CD14-positive monocyte (primary cell): ENCODE data around the gene CORT. TPM values are rescaled to one million over a fixed set of nuclear protein-coding genes. Genes with fewer than 3 reads are reported as not detected.
A peak's percentile ranks its signal among the peaks of the same experiment; 100 is the strongest.

Source experiments
- DNase-seq, 3 donors: peaks; one replicate each; pipeline ENCODE4 v3.0.0-alpha.2; 2011 to 2022
- H2AFZ ChIP-seq: 2 replicates; pipeline ENCODE4 v1.6.0; 2012; ENCODE audit warnings: mild to moderate bottlenecking, low read depth, low read length, inconsistent platforms; ENCODE audit not compliant: insufficient read depth, poor library complexity, severe bottlenecking
- H3K27ac ChIP-seq, 2 donors: 1 replicate in 1 of 2; 2 replicates in 1 of 2; pipeline ENCODE4 v1.5.1; 2012 to 2013; ENCODE audit warnings: low read length in 2 of 2, control low read depth in 1 of 2, inconsistent platforms in 1 of 2, low read depth in 1 of 2, mild to moderate bottlenecking in 1 of 2
- H3K27me3 ChIP-seq, 2 donors: one replicate each; pipeline versions ENCODE4 v1.6.0 to v1.6.1; 2011 to 2013; ENCODE audit warnings: low read length in 2 of 2; ENCODE audit not compliant: control insufficient read depth in 2 of 2, insufficient read depth in 2 of 2
- H3K36me3 ChIP-seq, 2 donors: replicated peaks in 1 of 2; 1 replicate in 1 of 2; 2 replicates in 1 of 2; pipeline versions ENCODE4 v1.5.1 to v1.6.1; 2012 to 2013; ENCODE audit warnings: low read length in 2 of 2, control low read depth in 1 of 2, inconsistent platforms in 1 of 2, mild to moderate bottlenecking in 1 of 2; ENCODE audit not compliant: insufficient read depth in 2 of 2, control insufficient read depth in 1 of 2
- H3K4me1 ChIP-seq, 2 donors: 1 replicate in 1 of 2; 2 replicates in 1 of 2; pipeline versions ENCODE4 v1.5.1 to v1.6.1; 2012 to 2013; ENCODE audit warnings: low read length in 2 of 2, control low read depth in 1 of 2, inconsistent platforms in 1 of 2, mild to moderate bottlenecking in 1 of 2, moderate library complexity in 1 of 2; ENCODE audit not compliant: insufficient read depth in 2 of 2, control insufficient read depth in 1 of 2
- H3K4me2 ChIP-seq: replicated peaks from 2 replicates; pipeline ENCODE3; 2012; ENCODE audit warnings: low read length, moderate library complexity, mild to moderate bottlenecking; ENCODE audit not compliant: poor library complexity, severe bottlenecking; ENCODE audit errors: extremely low read depth
- H3K4me3 ChIP-seq, 3 experiments: fragments of 200-600 bp in 1 of 3; sonication (generic) in 1 of 3; replicated peaks in 1 of 3; 1 replicate in 2 of 3; 2 replicates in 1 of 3; pipeline ENCODE4 v1.5.1; 2011 to 2013; ENCODE audit warnings: low read length in 3 of 3, mild to moderate bottlenecking in 3 of 3, control low read depth in 2 of 3, low read depth in 2 of 3, inconsistent platforms in 1 of 3, moderate library complexity in 1 of 3
- H3K79me2 ChIP-seq: 2 replicates; pipeline ENCODE4 v1.6.0; 2012; ENCODE audit warnings: mild to moderate bottlenecking, control low read depth, inconsistent platforms, low read length, moderate library complexity; ENCODE audit not compliant: insufficient read depth
- H3K9ac ChIP-seq: 2 replicates; pipeline ENCODE4 v1.6.0; 2017; ENCODE audit warnings: low read length, mild to moderate bottlenecking; ENCODE audit not compliant: insufficient read depth, poor library complexity, severe bottlenecking
- H3K9me3 ChIP-seq, 2 donors: replicated peaks in 1 of 2; 1 replicate in 1 of 2; 2 replicates in 1 of 2; pipeline versions ENCODE4 v1.5.1 to v1.6.1; 2012 to 2013; ENCODE audit warnings: low read length in 2 of 2, control low read depth in 1 of 2; ENCODE audit not compliant: control insufficient read depth in 1 of 2, insufficient read depth in 1 of 2
- H4K20me1 ChIP-seq: 2 replicates; pipeline ENCODE4 v1.6.0; 2012; ENCODE audit warnings: mild to moderate bottlenecking, low read length, control low read depth, moderate library complexity; ENCODE audit not compliant: insufficient read depth
- H3K27ac Mint-ChIP-seq, 7 donors: one replicate each; pipeline ENCODE4 v1.8.0; 2020; ENCODE audit warnings: mild to moderate bottlenecking in 7 of 7, mixed read lengths in 7 of 7, moderate library complexity in 6 of 7, inconsistent platforms in 2 of 7
- H3K27me3 Mint-ChIP-seq, 3 donors: one replicate each; pipeline ENCODE4 v1.8.0; 2021 to 2022; ENCODE audit warnings: low read depth in 3 of 3, mild to moderate bottlenecking in 3 of 3, mixed read lengths in 3 of 3, moderate library complexity in 3 of 3, inconsistent platforms in 1 of 3
- H3K36me3 Mint-ChIP-seq, 2 donors: one replicate each; pipeline ENCODE4 v1.8.0; 2020; ENCODE audit warnings: mixed read lengths in 2 of 2, inconsistent platforms in 1 of 2, mild to moderate bottlenecking in 1 of 2
- H3K4me1 Mint-ChIP-seq: one replicate; pipeline ENCODE4 v1.8.0; 2020; ENCODE audit warnings: mild to moderate bottlenecking, mixed read lengths
- H3K4me3 Mint-ChIP-seq, 2 donors: one replicate each; pipeline ENCODE4 v1.8.0; 2020; ENCODE audit warnings: mild to moderate bottlenecking in 2 of 2, mixed read lengths in 2 of 2, moderate library complexity in 1 of 2
- H3K9me3 Mint-ChIP-seq, 7 donors: one replicate each; pipeline ENCODE4 v1.8.0; 2020 to 2022; ENCODE audit warnings: mixed read lengths in 7 of 7, mild to moderate bottlenecking in 6 of 7, moderate library complexity in 6 of 7, inconsistent platforms in 2 of 7
- CTCF ChIP-seq: fragments of 200-600 bp; IDR thresholded peaks from one replicate; pipeline ENCODE4 v1.8.0; 2022; ENCODE audit warnings: antibody characterized with exemption, mild to moderate bottlenecking
- WGBS: methylation state at CpG from one replicate; pipeline ENCODE4 v1.1.5; 2013; ENCODE audit warnings: missing lambda C conversion rate; ENCODE audit not compliant: insufficient coverage; 5-methylcytosine and 5-hydroxymethylcytosine counted together
- intact Hi-C, 2 donors: fragments of 100-400 bp; cut with micrococcal nuclease; formaldehyde crosslinking; loops; one replicate each; pipeline versions ENCODE4 v1.15.0 to v1.15.1; 2023
- polyA plus RNA-seq, 3 donors: library from polyadenylated mRNA; depleted of rRNA in 1 of 3; unstranded in 2 of 3; stranded (reverse) in 1 of 3; fragments of 300-500 nt in 2 of 3; fragments of >200 nt in 1 of 3; fragmentation: Illumina TruSeq in 2 of 3; gene quantifications; 1 replicate in 2 of 3; 2 replicates in 1 of 3; pipeline ENCODE4 v1.2.3, GENCODE V29; 2012 to 2021

CORT gene
- polyA plus RNA-seq, 3 donors, result not detected

GRCh38 chr1:10474613-10475507 lies 25.0 kb downstream of the CORT start, which contains the start of gene PEX14:
PEX14 (plus strand) TSS chr1:10474950; CDS start chr1:10474967, 17 bp downstream.
- peak within 1 kb of the TSS; percentile 85 for H2AFZ ChIP-seq

More at GRCh38 chr1:10474613-10475507, 25.0 kb downstream of the CORT start, which contains the start of gene PEX14:
- Mint-ChIP-seq H3K4me3 (peak within 1 kb of the TSS; percentile 94 to 96), H3K9me3 (no peaks in the 10 kb centered on the region), H3K36me3 (peaks cover 0 to 2% of the 10 kb centered on the region in 2 donors), H3K27ac (peak within 1 kb of the TSS; percentile 78 to 92 (median 87)), H3K27me3 (no peaks in the 10 kb centered on the region), H3K4me1 (peaks cover 51% of the 10 kb centered on the region)
- Histone ChIP-seq H3K9me3 (no peaks in the 10 kb centered on the region), H3K9ac (peak within 1 kb of the TSS; percentile 69), H3K79me2 (peaks cover 64% of the 10 kb centered on the region), H3K36me3 (peaks cover 0 to 10% of the 10 kb centered on the region in 2 donors), H3K27me3 (no peaks in the 10 kb centered on the region), H4K20me1 (peaks cover 5% of the 10 kb centered on the region), H3K4me2 (peak within 1 kb of the TSS; percentile 97), H3K27ac (peak within 1 kb of the TSS; percentile 41 to 72), H3K4me3 (peak within 1 kb of the TSS; percentile 83 to 93 (median 88)), H3K4me1 (peaks cover 40 to 52% of the 10 kb centered on the region in 2 donors)
- no peak for TF ChIP-seq CTCF
- peak; percentile 72 to 79 (median 74) for DNase-seq
- intact Hi-C loops, result loop anchor here (5.0 to 10.0 kb wide), 3 partner anchors 43 to 90 kb away; partner anchors contain the start of gene CENPS (in 1 of the 2)
- 0% methylated on average over 24 of the region's 50 CpGs for WGBS
